Measurements from ENCODE around the gene MAGI1.

GRCh38 chr3:65732051-65732935, 306.4 kb downstream of the MAGI1 start:
- TF ChIP-seq, protein P1, sequence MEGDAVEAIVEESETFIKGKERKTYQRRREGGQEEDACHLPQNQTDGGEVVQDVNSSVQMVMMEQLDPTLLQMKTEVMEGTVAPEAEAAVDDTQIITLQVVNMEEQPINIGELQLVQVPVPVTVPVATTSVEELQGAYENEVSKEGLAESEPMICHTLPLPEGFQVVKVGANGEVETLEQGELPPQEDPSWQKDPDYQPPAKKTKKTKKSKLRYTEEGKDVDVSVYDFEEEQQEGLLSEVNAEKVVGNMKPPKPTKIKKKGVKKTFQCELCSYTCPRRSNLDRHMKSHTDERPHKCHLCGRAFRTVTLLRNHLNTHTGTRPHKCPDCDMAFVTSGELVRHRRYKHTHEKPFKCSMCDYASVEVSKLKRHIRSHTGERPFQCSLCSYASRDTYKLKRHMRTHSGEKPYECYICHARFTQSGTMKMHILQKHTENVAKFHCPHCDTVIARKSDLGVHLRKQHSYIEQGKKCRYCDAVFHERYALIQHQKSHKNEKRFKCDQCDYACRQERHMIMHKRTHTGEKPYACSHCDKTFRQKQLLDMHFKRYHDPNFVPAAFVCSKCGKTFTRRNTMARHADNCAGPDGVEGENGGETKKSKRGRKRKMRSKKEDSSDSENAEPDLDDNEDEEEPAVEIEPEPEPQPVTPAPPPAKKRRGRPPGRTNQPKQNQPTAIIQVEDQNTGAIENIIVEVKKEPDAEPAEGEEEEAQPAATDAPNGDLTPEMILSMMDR (IDR thresholded peaks at IDR 0.05 in 2 of 3, conservative IDR thresholded peaks at IDR 0.05 in 1 of 3; ENCODE audit: borderline replicate concordance in 1 of 3, insufficient read depth in 1 of 3, low read depth in 2 of 3, low read length in 2 of 3): peak; percentile 53 to 84 (median 75); a peak in 5 of 6 replicates
- TF ChIP-seq ZFX (IDR thresholded peaks at IDR 0.05) (no peak), POLR2A (IDR thresholded peaks at IDR 0.05; ENCODE audit: borderline replicate concordance, extremely low read depth, insufficient read depth, insufficient read length) (no peak), ZNF274 (IDR thresholded peaks at IDR 0.05; ENCODE audit: low read depth, low read length) (no peak), EZH2phosphoT487 (IDR thresholded peaks at IDR 0.05; ENCODE audit: borderline replicate concordance) (no peak), EZH2 (IDR thresholded peaks at IDR 0.05) (no peak), YY1 (IDR thresholded peaks at IDR 0.05; ENCODE audit: extremely low read depth, insufficient replicate concordance, low read depth, low read length) (no peak)
- TF ChIP-seq, protein P2, sequence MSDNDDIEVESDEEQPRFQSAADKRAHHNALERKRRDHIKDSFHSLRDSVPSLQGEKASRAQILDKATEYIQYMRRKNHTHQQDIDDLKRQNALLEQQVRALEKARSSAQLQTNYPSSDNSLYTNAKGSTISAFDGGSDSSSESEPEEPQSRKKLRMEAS (IDR thresholded peaks at IDR 0.05): no peak
- TF ChIP-seq, protein P3, sequence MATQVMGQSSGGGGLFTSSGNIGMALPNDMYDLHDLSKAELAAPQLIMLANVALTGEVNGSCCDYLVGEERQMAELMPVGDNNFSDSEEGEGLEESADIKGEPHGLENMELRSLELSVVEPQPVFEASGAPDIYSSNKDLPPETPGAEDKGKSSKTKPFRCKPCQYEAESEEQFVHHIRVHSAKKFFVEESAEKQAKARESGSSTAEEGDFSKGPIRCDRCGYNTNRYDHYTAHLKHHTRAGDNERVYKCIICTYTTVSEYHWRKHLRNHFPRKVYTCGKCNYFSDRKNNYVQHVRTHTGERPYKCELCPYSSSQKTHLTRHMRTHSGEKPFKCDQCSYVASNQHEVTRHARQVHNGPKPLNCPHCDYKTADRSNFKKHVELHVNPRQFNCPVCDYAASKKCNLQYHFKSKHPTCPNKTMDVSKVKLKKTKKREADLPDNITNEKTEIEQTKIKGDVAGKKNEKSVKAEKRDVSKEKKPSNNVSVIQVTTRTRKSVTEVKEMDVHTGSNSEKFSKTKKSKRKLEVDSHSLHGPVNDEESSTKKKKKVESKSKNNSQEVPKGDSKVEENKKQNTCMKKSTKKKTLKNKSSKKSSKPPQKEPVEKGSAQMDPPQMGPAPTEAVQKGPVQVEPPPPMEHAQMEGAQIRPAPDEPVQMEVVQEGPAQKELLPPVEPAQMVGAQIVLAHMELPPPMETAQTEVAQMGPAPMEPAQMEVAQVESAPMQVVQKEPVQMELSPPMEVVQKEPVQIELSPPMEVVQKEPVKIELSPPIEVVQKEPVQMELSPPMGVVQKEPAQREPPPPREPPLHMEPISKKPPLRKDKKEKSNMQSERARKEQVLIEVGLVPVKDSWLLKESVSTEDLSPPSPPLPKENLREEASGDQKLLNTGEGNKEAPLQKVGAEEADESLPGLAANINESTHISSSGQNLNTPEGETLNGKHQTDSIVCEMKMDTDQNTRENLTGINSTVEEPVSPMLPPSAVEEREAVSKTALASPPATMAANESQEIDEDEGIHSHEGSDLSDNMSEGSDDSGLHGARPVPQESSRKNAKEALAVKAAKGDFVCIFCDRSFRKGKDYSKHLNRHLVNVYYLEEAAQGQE (IDR thresholded peaks at IDR 0.05; ENCODE audit: low read depth): no peak
